ENCODE data around the gene PAX2.

The PAX2 gene

DNA sequence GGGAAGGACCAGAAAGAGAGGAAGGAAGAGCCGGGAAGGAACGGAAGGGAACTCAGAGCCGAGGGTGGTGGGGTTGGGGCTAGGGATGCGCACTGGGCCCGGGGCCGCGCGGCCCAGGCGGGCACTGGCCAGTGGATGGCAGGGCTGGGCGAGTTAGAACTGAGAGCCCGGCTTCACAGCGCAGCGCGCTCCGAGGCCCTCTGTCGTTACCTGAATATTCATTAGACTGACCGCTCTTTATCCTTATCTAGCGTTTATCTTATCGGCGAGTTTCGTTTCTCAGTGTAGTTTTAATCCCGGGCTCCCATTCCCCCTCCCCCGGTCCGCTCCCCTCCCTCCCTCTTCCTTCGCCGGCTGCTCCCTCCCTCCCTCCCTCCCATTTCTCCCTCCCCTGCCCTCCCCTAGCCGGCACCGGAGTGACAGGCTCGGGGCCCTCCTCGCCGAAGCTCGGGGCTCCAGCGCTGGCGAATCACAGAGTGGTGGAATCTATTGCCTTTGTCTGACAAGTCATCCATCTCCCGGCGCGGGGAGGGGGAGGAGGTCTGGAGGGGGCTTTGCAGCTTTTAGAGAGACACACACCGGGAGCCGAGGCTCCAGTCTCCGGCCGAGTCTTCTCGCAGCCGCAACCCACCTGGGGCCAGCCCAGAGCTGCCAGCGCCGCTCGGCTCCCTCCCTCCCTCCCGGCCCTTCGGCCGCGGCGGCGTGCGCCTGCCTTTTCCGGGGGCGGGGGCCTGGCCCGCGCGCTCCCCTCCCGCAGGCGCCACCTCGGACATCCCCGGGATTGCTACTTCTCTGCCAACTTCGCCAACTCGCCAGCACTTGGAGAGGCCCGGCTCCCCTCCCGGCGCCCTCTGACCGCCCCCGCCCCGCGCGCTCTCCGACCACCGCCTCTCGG, at the start of gene PAX2:
Gene PAX2, plus strand, starts transcription at position 596 of the 895 bp plus-strand sequence. CDS start 679 bp downstream, outside the sequence.
- TF ChIP-seq, protein P1, sequence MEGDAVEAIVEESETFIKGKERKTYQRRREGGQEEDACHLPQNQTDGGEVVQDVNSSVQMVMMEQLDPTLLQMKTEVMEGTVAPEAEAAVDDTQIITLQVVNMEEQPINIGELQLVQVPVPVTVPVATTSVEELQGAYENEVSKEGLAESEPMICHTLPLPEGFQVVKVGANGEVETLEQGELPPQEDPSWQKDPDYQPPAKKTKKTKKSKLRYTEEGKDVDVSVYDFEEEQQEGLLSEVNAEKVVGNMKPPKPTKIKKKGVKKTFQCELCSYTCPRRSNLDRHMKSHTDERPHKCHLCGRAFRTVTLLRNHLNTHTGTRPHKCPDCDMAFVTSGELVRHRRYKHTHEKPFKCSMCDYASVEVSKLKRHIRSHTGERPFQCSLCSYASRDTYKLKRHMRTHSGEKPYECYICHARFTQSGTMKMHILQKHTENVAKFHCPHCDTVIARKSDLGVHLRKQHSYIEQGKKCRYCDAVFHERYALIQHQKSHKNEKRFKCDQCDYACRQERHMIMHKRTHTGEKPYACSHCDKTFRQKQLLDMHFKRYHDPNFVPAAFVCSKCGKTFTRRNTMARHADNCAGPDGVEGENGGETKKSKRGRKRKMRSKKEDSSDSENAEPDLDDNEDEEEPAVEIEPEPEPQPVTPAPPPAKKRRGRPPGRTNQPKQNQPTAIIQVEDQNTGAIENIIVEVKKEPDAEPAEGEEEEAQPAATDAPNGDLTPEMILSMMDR (IDR thresholded peaks at IDR 0.05) = no peak

DNA sequence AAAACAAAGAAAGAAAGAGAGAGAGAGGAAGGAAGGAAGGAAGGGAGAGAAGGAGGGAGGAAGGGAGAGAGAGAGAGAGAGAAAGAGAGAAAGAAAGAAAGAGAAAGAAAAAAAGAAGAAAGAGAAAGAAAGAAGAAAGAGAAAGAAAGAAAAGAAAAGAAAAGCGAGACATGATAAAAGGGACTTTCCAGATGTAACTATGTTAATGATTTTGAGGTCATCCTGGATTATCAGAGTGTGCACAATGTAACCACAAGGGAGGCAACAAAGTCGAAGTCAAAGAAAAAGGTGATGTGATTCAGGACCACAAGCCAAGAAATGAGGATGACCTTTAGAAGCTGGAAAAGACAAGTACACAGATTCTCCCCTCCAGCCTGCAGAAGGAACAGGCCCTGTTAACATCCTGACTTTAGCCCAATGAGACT, 48.9 kb upstream of the PAX2 start:
- TF ChIP-seq, protein P1 (IDR thresholded peaks at IDR 0.05) = no peak

DNA sequence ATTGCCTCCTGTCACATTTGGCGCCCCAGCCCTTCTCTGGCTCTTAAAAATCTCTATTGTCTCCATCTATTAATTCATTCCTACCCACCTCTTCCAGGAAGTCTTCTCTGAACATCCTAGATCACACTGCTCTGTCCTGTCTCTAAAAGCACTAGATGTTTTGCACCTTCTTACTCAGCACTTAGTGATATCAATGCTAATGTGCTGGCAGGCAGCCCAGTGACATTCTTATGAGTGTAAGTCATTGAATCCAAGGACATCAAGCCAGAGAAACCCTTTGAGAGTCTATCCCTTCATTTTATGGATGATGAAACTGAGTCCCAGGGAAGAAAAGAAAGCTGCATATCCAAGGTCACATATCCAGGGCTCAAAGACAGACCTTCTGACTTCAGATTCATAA, 48.3 kb upstream of the PAX2 start:
- TF ChIP-seq, protein P1 (IDR thresholded peaks at IDR 0.05) = no peak

DNA sequence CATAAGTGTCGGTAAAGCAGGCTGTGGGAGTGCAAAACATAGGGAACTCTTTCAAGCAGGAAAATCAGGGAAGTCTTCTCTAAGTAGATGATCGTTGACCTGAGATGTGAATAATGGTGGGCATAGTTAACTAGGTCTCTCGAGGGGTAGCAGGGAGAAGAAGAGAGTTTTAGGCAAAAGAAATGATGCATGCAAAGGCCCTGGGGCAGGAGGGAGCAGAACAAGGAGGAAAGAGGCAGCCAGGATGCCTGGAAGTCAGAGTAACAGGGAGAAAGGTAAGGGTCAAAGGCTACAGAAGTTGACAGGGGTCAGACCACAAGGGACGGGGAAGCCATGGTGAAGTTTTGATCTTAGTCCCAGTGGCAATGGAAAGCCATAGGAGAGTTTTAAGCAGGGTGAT, 47.8 kb upstream of the PAX2 start:
- TF ChIP-seq, protein P1 (IDR thresholded peaks at IDR 0.05) = no peak

DNA sequence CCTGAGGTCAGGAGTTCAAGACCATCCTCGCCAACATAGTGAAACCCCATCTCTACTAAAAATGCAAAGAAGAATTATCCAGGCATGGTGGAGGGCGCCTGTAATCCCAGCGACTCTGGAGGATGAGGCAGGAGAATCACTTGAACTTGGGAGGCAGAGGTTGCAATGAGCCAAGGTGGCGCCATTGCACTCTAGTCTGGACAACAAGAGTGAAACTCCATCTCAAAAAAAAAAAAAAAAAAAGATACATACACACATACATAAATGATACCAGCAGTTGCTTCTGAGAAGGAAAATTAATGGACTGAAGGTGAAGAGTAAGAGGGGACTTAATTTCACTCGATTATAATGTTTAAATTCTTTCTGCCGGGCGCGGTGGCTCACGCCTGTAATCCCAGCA, 40.2 kb upstream of the PAX2 start:
- TF ChIP-seq, protein P1 (IDR thresholded peaks at IDR 0.05) = no peak

DNA sequence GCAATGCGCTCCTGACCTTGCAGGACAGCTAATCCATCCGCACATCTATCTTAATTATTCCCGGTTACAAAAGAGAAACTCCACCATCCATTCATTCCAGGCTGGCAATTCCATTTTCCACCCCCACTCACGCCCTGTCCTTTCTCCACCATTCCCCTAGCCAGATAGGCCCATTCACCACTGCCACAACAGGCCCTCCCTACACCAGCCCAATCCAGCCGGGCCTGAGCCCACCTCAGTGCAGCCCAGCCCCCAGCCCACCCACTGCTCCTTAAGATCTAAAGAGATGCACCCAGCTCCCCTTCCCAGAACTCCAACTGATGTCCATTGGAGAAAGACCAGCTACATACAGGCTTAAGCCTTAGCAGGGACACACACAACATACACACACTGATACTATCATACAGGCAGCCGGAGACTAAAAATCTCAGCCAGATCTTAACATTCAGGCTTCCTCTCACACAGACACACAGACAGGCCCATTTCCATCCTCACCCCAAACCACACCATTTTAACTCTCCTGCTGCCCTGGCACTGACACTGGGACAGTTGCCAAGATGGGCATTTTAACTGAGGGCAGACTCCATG, 38.0 kb upstream of the PAX2 start:
- TF ChIP-seq, protein P1 (IDR thresholded peaks at IDR 0.05) = no peak

DNA sequence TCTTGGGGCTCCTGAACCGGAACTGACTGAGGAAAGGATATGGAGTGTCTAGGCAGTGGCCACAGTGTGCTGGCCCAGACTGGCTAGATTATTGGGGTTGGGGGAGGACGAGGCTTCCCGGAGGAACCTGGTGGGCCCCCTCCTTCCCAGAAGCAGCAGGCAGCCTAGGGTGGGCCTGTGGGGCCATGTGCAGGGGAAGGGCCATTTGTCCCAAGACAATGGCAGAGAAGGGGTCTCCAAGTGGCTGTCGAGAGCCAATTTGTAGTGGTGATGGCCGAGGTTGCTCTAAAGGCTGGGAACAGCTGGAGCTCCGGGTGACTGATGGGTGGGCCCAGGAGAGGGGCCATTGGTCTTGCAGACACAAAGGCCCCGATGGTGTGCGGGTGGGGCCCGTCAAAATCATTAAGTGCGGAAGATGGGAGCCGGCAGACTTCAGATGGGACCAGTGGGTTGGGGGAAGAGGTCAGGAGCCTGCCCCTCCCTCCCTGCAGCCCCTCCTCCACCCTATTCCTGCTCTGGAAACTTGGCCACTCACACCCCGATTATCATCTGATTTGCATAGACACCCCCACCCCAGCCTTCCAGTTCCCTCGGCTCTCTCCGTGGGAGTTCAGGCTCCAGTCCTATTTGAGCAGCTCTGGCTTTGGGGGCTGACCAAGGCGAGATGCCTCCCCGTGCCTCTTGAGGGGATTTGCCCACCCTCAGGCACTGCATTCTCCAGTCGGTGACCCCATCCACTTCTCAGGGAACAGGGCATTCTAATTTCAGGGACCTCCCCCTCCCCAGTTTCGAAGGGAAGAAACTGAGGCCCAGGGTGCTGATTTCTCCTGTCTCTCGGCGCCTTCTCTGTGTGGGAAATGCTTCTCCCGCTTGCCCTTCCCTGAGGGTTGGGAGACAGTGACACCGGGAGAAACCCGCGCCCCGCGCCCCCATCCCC, 36.0 kb upstream of the PAX2 start:
- TF ChIP-seq, protein P1 (IDR thresholded peaks at IDR 0.05) = no peak

Data from LNCAP (cell line).